Measurements from ENCODE around the gene PLA2G6. TPM values are rescaled to one million over a fixed set of nuclear protein-coding genes. Genes with fewer than 3 reads are reported as not detected.

Gene PLA2G6
- total and polyA plus RNA-seq, 9 of the 15 experiments (the other 6 are each of a cell fraction or from before 2014, with no cell fraction given), result 0.11 to 12.2 (median 9.7) TPM

DNA sequence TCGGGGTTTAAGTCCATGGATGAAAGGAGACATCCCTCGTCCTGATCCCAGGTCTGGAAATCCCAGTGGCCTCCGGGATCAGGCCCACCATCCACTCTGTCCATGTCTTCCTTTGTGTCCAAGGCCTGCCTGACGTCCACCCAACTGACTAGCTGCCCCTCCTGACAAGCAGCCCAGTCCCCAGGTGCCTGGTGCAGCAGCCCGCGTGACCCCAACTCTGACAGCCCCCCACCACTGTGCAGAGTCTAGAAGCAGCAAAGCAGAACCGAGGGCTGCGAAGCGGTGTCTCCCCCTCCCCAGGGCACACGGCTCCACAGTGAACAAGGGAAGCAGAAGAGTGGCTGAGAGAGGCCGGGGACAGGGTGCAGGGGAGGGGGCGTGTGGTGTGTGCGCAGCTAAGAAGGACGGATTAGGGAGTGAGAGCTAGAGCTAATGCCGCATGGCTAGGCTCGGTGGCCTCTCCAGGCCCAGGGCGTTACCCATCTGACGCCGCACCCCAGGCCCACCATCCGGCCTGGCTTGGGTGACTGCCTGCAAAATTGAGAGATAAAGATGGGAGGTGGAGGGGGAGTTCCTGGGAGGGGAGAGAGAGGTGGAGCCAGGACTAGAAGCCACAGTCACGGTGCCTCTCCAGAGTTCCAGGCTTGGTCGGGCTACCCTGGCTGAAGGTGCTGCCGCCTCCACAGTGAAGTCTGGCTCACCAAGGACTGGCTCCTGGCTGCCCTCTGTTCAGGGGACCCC is 54.5 kb downstream of the PLA2G6 start (continued):
- TF ChIP-seq ZNF354B (CRISPR knock-in tag; IDR thresholded peaks at IDR 0.05) (no peak), THAP12 (CRISPR knock-in tag; IDR thresholded peaks at IDR 0.05) (no peak), EZH2 (IDR thresholded peaks at IDR 0.05; ENCODE audit: borderline replicate concordance, low read depth, low read length) (no peak), BHLHE40 (IDR thresholded peaks at IDR 0.05; ENCODE audit: low read length) (no peak), CBX5 (IDR thresholded peaks at IDR 0.05; ENCODE audit: borderline replicate concordance, low read depth) (no peak), ZNF134 (CRISPR knock-in tag; conservative IDR thresholded peaks at IDR 0.05) (no peak), SRSF7 (optimal IDR thresholded peaks at IDR 0.05; ENCODE audit: low read depth, low read length) (no peak), ZNF184 (CRISPR knock-in tag; IDR thresholded peaks at IDR 0.05) (no peak), E2F1 (CRISPR knock-in tag; IDR thresholded peaks at IDR 0.05) (no peak), SMARCC2 (IDR thresholded peaks at IDR 0.05; ENCODE audit: low read depth) (no peak), NCOA6 (IDR thresholded peaks at IDR 0.05) (no peak), MITF (IDR thresholded peaks at IDR 0.05) (no peak), ZNF175 (CRISPR knock-in tag; IDR thresholded peaks at IDR 0.05; ENCODE audit: low read depth) (0 out of 2 replicates have a peak, but pooled peaks have one; percentile 54), FOXA3 (CRISPR knock-in tag; conservative IDR thresholded peaks at IDR 0.05 in 1 of 2, IDR thresholded peaks at IDR 0.05 in 1 of 2) (no peak), ZNF75A (CRISPR knock-in tag; IDR thresholded peaks at IDR 0.05) (no peak), ESRRA (IDR thresholded peaks at IDR 0.05; ENCODE audit: borderline replicate concordance, low read depth) (no peak), NCOA1 (IDR thresholded peaks at IDR 0.05; ENCODE audit: low read depth) (0 out of 2 replicates have a peak, but pooled peaks have one; percentile 15)
- TF ChIP-seq, protein P1, sequence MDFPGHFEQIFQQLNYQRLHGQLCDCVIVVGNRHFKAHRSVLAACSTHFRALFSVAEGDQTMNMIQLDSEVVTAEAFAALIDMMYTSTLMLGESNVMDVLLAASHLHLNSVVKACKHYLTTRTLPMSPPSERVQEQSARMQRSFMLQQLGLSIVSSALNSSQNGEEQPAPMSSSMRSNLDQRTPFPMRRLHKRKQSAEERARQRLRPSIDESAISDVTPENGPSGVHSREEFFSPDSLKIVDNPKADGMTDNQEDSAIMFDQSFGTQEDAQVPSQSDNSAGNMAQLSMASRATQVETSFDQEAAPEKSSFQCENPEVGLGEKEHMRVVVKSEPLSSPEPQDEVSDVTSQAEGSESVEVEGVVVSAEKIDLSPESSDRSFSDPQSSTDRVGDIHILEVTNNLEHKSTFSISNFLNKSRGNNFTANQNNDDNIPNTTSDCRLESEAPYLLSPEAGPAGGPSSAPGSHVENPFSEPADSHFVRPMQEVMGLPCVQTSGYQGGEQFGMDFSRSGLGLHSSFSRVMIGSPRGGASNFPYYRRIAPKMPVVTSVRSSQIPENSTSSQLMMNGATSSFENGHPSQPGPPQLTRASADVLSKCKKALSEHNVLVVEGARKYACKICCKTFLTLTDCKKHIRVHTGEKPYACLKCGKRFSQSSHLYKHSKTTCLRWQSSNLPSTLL (IDR thresholded peaks at IDR 0.05), result no peak

All from K562 (cell line).